ENCODE data around the gene ZDHHC7.

- TF ChIP-seq CTCF (IDR thresholded peaks at IDR 0.05): no peak
- no peak for TF ChIP-seq POLR2A (IDR thresholded peaks at IDR 0.05)
Measured at GRCh38 chr16:84948851-84949610, 62.3 kb downstream of the ZDHHC7 start.

Data from heart left ventricle (tissue), 13 donors.